K562 (cell line): ENCODE results near the gene FUBP3. TPM values are rescaled to one million over a fixed set of nuclear protein-coding genes. Genes with fewer than 3 reads are reported as not detected.

ENCODE experiments used
- BHLHE40 ChIP-seq: IDR thresholded peaks from 2 replicates; pipeline ENCODE4 v1.6.1; 2011; ENCODE audit warnings: low read length, improper control_type of control experiment
- KDM2B ChIP-seq: fragments of 250-450 bp; sonication (Bioruptor Pico); IDR thresholded peaks from 2 replicates; pipeline ENCODE4 v1.8.0; 2021; ENCODE audit warnings: mild to moderate bottlenecking, moderate library complexity
- KLF13 ChIP-seq: fragments of 450-650 bp; IDR thresholded peaks from 2 replicates; pipeline ENCODE4 v1.6.1; 2016; ENCODE audit warnings: missing genetic modification characterization, low read depth, mild to moderate bottlenecking, missing compliant biosample characterization, moderate library complexity, borderline replicate concordance
- MAFK ChIP-seq: IDR thresholded peaks from 2 replicates; pipeline ENCODE4 v1.6.1; 2011; ENCODE audit warnings: low read length, improper control_type of control experiment
- MAZ ChIP-seq, 2 experiments: fragments of 450-650 bp in 1 of 2; sonication (generic) in 1 of 2; formaldehyde crosslinking; IDR thresholded peaks in 1 of 2; conservative IDR thresholded peaks in 1 of 2; 2 replicates each; pipeline versions ENCODE4 v1.4.0 to v1.5.0; 2020; ENCODE audit warnings: mild to moderate bottlenecking in 1 of 2, missing genetic modification reagents in 1 of 2
- PPARD ChIP-seq: fragments of 250-450 bp; sonication (Bioruptor Pico); IDR thresholded peaks from 2 replicates; pipeline ENCODE4 v1.8.0; 2022; ENCODE audit warnings: inconsistent platforms, mild to moderate bottlenecking, moderate library complexity
- SREBF1 ChIP-seq: fragments of 150-350 bp; IDR thresholded peaks from 2 replicates; pipeline ENCODE4 v1.6.1; 2014; ENCODE audit warnings: antibody characterized with exemption, low read depth, low read length, borderline replicate concordance
- TCF7L2 ChIP-seq: fragments of 150-350 bp; IDR thresholded peaks from 2 replicates; pipeline ENCODE4 v1.6.1; 2016; ENCODE audit warnings: low read depth, mild to moderate bottlenecking, low read length, moderate library complexity
- U2AF1 ChIP-seq: fragments of 200-400 bp; formaldehyde crosslinking; optimal IDR thresholded peaks from 2 replicates; pipeline ENCODE3; 2017; ENCODE audit warnings: mild to moderate bottlenecking, low read depth, low read length, moderate library complexity
- WHSC1 ChIP-seq: IDR thresholded peaks from one replicate; pipeline ENCODE4 v1.6.1; 2012; ENCODE audit warnings: low read length, control low read depth, inconsistent platforms
- YBX1 ChIP-seq: fragments of 450-650 bp; IDR thresholded peaks from 2 replicates; pipeline ENCODE4 v1.7.1; 2016; ENCODE audit warnings: mild to moderate bottlenecking
- ZNF695 ChIP-seq: fragments of 450-650 bp; formaldehyde crosslinking; IDR thresholded peaks from 2 replicates; pipeline ENCODE4 v1.4.0; 2020; ENCODE audit warnings: mild to moderate bottlenecking, moderate library complexity
- ZNF766 ChIP-seq: fragments of 200-800 bp; sonication (Bioruptor generic); conservative IDR thresholded peaks from 2 replicates; pipeline ENCODE4 v1.6.1; 2016; ENCODE audit warnings: missing genetic modification characterization, missing compliant biosample characterization
- polyA plus RNA-seq, 8 experiments: library from polyadenylated mRNA; depleted of rRNA in 4 of 8; stranded (reverse) in 5 of 8; unstranded in 3 of 8; fragments of >200 nt; fragmentation: Nextera tagmentation in 2 of 8; fragmentation: Illumina TruSeq in 1 of 8; extraction: Ambion mirVana in 2 of 8; extraction: Trizol in 1 of 8; gene quantifications; 2 replicates each; pipeline versions ENCODE4 v1.2.1 to v1.2.3, GENCODE V29; 2011 to 2014; ENCODE audit warnings: inconsistent platforms in 1 of 8, missing spikeins in 1 of 8
- total RNA-seq, 7 experiments: library from RNA; depleted of rRNA in 6 of 7; stranded (reverse); fragments of >200 nt in 6 of 7; fragmentation: Illumina TruSeq in 2 of 7; extraction: Trizol in 2 of 7; gene quantifications; 2 replicates each; pipeline versions ENCODE4 v1.2.1 to v1.2.3, GENCODE V29; 2011 to 2021; ENCODE audit warnings: low replicate concordance in 1 of 7
- TF ChIP-seq, protein P1 (sequence below): fragments of 450-650 bp; conservative IDR thresholded peaks from 2 replicates; pipeline ENCODE4 v1.6.1; 2016; ENCODE audit warnings: missing genetic modification characterization, low read depth, mild to moderate bottlenecking, missing compliant biosample characterization, moderate library complexity
- TF ChIP-seq, protein P2 (sequence below): fragments of 150-350 bp; IDR thresholded peaks from 2 replicates; pipeline ENCODE4 v1.6.1; 2014; ENCODE audit warnings: low read depth, mild to moderate bottlenecking, low read length, borderline replicate concordance

FUBP3 gene
- total and polyA plus RNA-seq, 9 of the 15 experiments (the other 6 are each of a cell fraction or from before 2014, with no cell fraction given) = 3.0 to 64.0 (median 48.1) TPM

DNA sequence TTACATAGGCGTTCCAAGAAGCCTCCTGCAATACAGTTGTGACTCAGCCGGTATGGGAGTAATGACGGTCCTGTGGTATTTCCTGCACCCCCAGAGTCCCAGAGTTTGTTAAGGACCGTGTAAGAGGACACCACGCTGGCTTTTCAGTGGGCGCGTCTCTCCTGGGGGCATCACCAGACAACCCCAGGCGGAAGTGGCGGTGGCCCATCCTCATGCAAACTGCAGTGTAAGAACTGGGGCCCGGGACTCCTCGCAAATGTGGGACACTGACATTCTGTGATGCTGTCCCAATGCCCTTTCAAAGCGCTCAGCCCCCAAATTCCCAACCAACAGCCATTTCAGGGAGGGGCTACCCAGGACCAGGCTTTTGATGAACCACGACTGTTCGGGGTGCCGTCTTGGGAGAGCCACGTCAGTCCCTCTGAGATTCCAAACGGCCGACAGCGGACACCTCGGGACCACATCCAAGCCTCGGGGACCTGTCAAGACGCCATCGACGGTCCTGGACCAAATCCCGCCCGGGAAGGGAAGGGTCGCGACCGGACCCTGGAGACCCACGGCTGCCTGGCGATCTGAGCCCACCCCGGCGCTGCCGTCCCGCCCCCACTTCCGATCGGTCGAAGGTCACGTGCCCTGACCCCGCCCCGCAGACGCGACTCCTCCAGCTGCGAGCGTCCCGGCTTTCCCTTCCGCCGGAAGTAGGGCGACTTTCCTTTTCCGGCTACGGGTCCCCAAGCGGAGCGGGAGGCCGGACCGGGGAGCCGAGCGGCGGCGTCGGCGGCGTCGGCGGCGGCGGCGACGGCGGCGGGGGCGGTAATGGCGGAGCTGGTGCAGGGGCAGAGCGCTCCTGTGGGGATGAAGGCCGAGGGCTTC, at the start of gene FUBP3 (continued):
- TF ChIP-seq ZNF695 = no peak
- TF ChIP-seq PPARD (CRISPR knock-in tag) = no peak
- TF ChIP-seq U2AF1 = peak; percentile 49
- no peak for TF ChIP-seq SREBF1
- TF ChIP-seq MAZ (CRISPR knock-in tag; conservative IDR thresholded peaks at IDR 0.05 in 1 of 2, IDR thresholded peaks at IDR 0.05 in 1 of 2) = peak; percentile 73 to 85
- TF ChIP-seq MAFK = no peak
- TF ChIP-seq WHSC1 = no peak
- no peak for TF ChIP-seq TCF7L2
- TF ChIP-seq, protein P1, sequence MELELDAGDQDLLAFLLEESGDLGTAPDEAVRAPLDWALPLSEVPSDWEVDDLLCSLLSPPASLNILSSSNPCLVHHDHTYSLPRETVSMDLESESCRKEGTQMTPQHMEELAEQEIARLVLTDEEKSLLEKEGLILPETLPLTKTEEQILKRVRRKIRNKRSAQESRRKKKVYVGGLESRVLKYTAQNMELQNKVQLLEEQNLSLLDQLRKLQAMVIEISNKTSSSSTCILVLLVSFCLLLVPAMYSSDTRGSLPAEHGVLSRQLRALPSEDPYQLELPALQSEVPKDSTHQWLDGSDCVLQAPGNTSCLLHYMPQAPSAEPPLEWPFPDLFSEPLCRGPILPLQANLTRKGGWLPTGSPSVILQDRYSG (tag) = no peak
- TF ChIP-seq ZNF766 (CRISPR knock-in tag) = no peak
- no peak for TF ChIP-seq YBX1
- no peak for TF ChIP-seq KLF13 (tag)
- TF ChIP-seq BHLHE40 = peak; percentile 97
- TF ChIP-seq, protein P2, sequence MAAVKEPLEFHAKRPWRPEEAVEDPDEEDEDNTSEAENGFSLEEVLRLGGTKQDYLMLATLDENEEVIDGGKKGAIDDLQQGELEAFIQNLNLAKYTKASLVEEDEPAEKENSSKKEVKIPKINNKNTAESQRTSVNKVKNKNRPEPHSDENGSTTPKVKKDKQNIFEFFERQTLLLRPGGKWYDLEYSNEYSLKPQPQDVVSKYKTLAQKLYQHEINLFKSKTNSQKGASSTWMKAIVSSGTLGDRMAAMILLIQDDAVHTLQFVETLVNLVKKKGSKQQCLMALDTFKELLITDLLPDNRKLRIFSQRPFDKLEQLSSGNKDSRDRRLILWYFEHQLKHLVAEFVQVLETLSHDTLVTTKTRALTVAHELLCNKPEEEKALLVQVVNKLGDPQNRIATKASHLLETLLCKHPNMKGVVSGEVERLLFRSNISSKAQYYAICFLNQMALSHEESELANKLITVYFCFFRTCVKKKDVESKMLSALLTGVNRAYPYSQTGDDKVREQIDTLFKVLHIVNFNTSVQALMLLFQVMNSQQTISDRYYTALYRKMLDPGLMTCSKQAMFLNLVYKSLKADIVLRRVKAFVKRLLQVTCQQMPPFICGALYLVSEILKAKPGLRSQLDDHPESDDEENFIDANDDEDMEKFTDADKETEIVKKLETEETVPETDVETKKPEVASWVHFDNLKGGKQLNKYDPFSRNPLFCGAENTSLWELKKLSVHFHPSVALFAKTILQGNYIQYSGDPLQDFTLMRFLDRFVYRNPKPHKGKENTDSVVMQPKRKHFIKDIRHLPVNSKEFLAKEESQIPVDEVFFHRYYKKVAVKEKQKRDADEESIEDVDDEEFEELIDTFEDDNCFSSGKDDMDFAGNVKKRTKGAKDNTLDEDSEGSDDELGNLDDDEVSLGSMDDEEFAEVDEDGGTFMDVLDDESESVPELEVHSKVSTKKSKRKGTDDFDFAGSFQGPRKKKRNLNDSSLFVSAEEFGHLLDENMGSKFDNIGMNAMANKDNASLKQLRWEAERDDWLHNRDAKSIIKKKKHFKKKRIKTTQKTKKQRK = no peak
- no peak for TF ChIP-seq KDM2B (CRISPR knock-in tag)
